Glutamatergic neuron (in vitro differentiated cells): ENCODE results near the gene CD5L. TPM values are rescaled to one million over a fixed set of nuclear protein-coding genes. Genes with fewer than 3 reads are reported as not detected.

ENCODE experiments used
- DNase-seq: peaks from one replicate; pipeline ENCODE4 v3.0.0; 2022
- H3K27ac Mint-ChIP-seq: one replicate; pipeline ENCODE4 v1.8.0; 2020; ENCODE audit warnings: mild to moderate bottlenecking, mixed read lengths, inconsistent platforms; ENCODE audit not compliant: unreplicated experiment
- H3K27me3 Mint-ChIP-seq: one replicate; pipeline ENCODE4 v1.8.0; 2020; ENCODE audit warnings: mild to moderate bottlenecking, moderate library complexity, mixed read lengths, inconsistent platforms; ENCODE audit not compliant: unreplicated experiment
- H3K36me3 Mint-ChIP-seq: one replicate; pipeline ENCODE4 v1.8.0; 2020; ENCODE audit warnings: mild to moderate bottlenecking, mixed read lengths, inconsistent platforms; ENCODE audit not compliant: unreplicated experiment
- H3K4me1 Mint-ChIP-seq: one replicate; pipeline ENCODE4 v1.8.0; 2020; ENCODE audit warnings: mild to moderate bottlenecking, low read depth, mixed read lengths, inconsistent platforms; ENCODE audit not compliant: unreplicated experiment
- H3K4me3 Mint-ChIP-seq: one replicate; pipeline ENCODE4 v1.8.0; 2020; ENCODE audit warnings: mild to moderate bottlenecking, mixed read lengths, inconsistent platforms; ENCODE audit not compliant: unreplicated experiment
- H3K9me3 Mint-ChIP-seq: one replicate; pipeline ENCODE4 v1.8.0; 2020; ENCODE audit warnings: mild to moderate bottlenecking, moderate library complexity, mixed read lengths, inconsistent platforms; ENCODE audit not compliant: unreplicated experiment
- long read RNA-seq: library from polyadenylated mRNA; unstranded; transcript quantifications from one replicate; pipeline ENCODE4 v2.0.0, GENCODE V29; 2020; ENCODE audit not compliant: unreplicated experiment
- total RNA-seq: library from RNA; stranded (reverse); fragmentation: NEBNext Ultra II Directional; extraction: Animal tissue kit (Norgen Biotek cat#: 25700); gene quantifications from one replicate; pipeline ENCODE4 v1.2.1, GENCODE V29; 2021; ENCODE audit not compliant: unreplicated experiment
- TF ChIP-seq, protein P1 (sequence below): fragments of 200-600 bp; sonication (generic); IDR thresholded peaks from one replicate; pipeline ENCODE4 v1.5.0; 2021; ENCODE audit not compliant: partially characterized antibody, unreplicated experiment

Gene CD5L
- not detected for total RNA-seq
- long read RNA-seq, result 0 reads

- Mint-ChIP-seq H3K27ac (no peak within 1 kb of the TSS), H3K27me3 (no peaks in the 10 kb centered on the region), H3K36me3 (no peaks in the 10 kb centered on the region), H3K9me3 (no peaks in the 10 kb centered on the region), H3K4me3 (no peak within 1 kb of the TSS), H3K4me1 (no peaks in the 10 kb centered on the region)
- DNase-seq, result no peak
- TF ChIP-seq, protein P1, sequence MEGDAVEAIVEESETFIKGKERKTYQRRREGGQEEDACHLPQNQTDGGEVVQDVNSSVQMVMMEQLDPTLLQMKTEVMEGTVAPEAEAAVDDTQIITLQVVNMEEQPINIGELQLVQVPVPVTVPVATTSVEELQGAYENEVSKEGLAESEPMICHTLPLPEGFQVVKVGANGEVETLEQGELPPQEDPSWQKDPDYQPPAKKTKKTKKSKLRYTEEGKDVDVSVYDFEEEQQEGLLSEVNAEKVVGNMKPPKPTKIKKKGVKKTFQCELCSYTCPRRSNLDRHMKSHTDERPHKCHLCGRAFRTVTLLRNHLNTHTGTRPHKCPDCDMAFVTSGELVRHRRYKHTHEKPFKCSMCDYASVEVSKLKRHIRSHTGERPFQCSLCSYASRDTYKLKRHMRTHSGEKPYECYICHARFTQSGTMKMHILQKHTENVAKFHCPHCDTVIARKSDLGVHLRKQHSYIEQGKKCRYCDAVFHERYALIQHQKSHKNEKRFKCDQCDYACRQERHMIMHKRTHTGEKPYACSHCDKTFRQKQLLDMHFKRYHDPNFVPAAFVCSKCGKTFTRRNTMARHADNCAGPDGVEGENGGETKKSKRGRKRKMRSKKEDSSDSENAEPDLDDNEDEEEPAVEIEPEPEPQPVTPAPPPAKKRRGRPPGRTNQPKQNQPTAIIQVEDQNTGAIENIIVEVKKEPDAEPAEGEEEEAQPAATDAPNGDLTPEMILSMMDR, result no peak
Observed at GRCh38 chr1:157841708-157842107, at the start of gene CD5L. TSS of gene CD5L (minus strand) at chr1:157841808. CDS start at chr1:157841701, 107 bp downstream.

- H3K36me3 Mint-ChIP-seq, result no peaks in the 10 kb centered on the region
- TF ChIP-seq, protein P1, result no peak
- no peak overlapping the region for H3K4me3 Mint-ChIP-seq
- DNase-seq, result no peak
- no peaks in the 10 kb centered on the region for H3K4me1 Mint-ChIP-seq
- H3K27ac Mint-ChIP-seq, result no peak overlapping the region
- H3K9me3 Mint-ChIP-seq, result no peaks in the 10 kb centered on the region
- H3K27me3 Mint-ChIP-seq, result no peaks in the 10 kb centered on the region
Observed at GRCh38 chr1:157882580-157882979, 41.0 kb upstream of the CD5L start.

- Mint-ChIP-seq H3K9me3 (no peaks in the 10 kb centered on the region), H3K4me3 (no peak overlapping the region), H3K27ac (no peak overlapping the region), H3K4me1 (no peaks in the 10 kb centered on the region), H3K36me3 (no peaks in the 10 kb centered on the region), H3K27me3 (no peaks in the 10 kb centered on the region)
- TF ChIP-seq, protein P1, result no peak
- DNase-seq, result no peak
Observed at GRCh38 chr1:157880621-157881020, 39.0 kb upstream of the CD5L start.

DNA sequence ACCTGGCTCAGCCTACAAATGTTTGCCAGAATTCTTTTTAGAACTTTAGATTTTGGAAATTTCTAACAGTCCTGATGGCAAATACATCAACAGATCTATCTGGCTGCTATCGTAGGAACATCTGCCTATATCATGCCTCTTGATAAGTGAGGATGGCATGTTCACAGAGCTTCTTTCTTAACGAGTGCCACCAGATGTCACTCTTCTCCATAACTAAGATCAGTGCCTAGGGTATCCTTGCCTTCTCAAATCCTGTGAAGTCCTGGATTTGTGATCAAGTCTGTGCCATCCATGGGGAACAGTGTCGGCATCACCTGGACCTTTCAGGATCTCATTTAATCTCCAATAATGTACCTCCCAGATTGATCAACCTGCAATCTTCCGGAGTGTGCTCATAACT, 36.5 kb upstream of the CD5L start:
- no peaks in the 10 kb centered on the region for H3K9me3 Mint-ChIP-seq
- DNase-seq, result no peak
- H3K27ac Mint-ChIP-seq, result no peak overlapping the region
- H3K36me3 Mint-ChIP-seq, result no peaks in the 10 kb centered on the region
- no peaks in the 10 kb centered on the region for H3K27me3 Mint-ChIP-seq
- TF ChIP-seq, protein P1, result no peak
- H3K4me3 Mint-ChIP-seq, result no peak overlapping the region
- H3K4me1 Mint-ChIP-seq, result no peaks in the 10 kb centered on the region

DNA sequence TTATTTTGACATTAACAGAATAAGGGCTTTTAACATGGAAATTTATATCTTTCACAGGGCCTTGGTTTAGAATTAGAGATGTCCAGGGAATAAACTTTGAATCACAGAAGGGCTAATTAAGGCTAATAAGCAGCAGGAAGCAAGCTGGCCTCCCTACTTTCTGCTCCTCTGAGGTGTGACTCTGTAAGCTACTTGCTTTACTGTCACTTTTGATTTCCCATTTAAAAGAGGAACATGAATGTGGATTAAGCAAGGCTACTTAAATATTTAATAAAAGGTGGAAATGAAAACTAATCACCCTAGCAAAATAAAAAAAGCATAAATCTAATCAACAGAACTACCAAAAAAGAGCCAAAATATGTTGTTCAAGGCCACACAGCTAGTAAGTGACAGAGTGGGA, 28.9 kb upstream of the CD5L start:
- Mint-ChIP-seq H3K4me3 (no peak overlapping the region), H3K9me3 (no peaks in the 10 kb centered on the region), H3K4me1 (no peaks in the 10 kb centered on the region), H3K36me3 (no peaks in the 10 kb centered on the region), H3K27me3 (no peaks in the 10 kb centered on the region), H3K27ac (no peak overlapping the region)
- DNase-seq, result no peak
- TF ChIP-seq, protein P1, result no peak
